C4-2B (cell line): ENCODE measurements around the gene BUD31.
"Not testable (repeated sequence)": the region's sequence is repeated elsewhere in the genome, so short reads cannot be mapped to it uniquely, and the experiment has no call there.

Experiments used
- H3K27ac ChIP-seq: fragments of 450-650 bp; 2 replicates; pipeline ENCODE4 v1.5.1; 2017
- ZFX ChIP-seq: fragments of 450-650 bp; IDR thresholded peaks from 2 replicates; pipeline ENCODE4 v1.6.1; 2017
- TF ChIP-seq, protein P1 (sequence below): fragments of 450-650 bp; conservative IDR thresholded peaks from 2 replicates; pipeline ENCODE4 v1.5.1; 2017; ENCODE audit warnings: mild to moderate bottlenecking

The BUD31 gene

DNA sequence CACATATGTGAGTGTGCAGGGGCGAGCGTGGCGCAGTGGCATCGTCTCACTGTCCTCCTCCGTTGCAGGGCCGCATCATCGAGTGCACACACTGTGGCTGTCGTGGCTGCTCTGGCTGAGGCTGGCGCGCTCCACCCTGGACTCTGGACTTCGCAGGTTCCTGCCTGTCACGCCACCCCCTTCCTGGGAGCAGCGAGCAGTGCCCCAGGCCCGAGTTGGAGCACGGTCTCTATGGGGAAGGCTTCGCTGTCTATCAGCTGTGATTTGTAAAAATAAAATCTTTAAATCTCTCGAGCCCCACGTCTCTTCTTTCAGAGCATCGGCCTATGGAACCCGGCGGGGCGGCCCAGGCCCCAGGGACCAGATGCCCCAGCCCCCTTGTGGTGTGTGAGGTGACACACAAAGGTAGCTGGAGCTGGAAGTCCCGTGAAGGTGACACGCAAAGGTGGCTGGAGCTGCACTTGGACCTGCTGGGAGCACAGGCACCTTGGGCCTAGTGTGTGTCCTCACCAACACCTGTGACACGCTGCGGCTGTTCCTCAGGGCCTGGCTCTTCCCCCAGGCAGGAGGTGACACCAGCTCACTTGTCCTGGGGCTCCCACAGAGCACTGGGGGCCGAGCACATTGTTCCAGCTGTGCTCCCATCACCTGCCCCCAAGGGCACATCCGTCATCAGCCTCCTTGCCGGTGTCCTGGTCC is 10.7 kb downstream of the BUD31 start:
- TF ChIP-seq, protein P1, sequence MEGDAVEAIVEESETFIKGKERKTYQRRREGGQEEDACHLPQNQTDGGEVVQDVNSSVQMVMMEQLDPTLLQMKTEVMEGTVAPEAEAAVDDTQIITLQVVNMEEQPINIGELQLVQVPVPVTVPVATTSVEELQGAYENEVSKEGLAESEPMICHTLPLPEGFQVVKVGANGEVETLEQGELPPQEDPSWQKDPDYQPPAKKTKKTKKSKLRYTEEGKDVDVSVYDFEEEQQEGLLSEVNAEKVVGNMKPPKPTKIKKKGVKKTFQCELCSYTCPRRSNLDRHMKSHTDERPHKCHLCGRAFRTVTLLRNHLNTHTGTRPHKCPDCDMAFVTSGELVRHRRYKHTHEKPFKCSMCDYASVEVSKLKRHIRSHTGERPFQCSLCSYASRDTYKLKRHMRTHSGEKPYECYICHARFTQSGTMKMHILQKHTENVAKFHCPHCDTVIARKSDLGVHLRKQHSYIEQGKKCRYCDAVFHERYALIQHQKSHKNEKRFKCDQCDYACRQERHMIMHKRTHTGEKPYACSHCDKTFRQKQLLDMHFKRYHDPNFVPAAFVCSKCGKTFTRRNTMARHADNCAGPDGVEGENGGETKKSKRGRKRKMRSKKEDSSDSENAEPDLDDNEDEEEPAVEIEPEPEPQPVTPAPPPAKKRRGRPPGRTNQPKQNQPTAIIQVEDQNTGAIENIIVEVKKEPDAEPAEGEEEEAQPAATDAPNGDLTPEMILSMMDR, result no peak
- no peak for TF ChIP-seq ZFX
- no peak overlapping the region for H3K27ac ChIP-seq

DNA sequence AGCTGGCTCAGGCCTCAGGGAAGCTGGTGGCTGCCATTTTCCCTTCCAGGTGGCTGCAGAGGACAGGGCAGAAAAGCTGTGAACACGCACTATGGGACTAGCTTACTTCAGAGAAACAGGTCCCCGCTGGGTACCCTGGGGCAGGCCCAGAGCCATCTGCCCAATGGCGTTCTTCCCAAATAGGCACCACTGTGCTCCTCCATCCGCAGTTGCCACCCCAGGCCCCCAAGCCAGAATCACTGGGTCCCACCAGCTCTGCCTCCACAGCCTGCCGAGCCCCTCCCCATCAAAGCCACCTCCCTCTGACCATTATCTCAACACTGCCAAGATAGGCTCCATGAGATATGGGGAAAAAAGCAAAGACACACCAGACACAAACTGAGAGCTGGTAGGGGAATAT is 11.4 kb downstream of the BUD31 start:
- no peak for TF ChIP-seq ZFX
- TF ChIP-seq, protein P1, result no peak
- no peak overlapping the region for H3K27ac ChIP-seq

DNA sequence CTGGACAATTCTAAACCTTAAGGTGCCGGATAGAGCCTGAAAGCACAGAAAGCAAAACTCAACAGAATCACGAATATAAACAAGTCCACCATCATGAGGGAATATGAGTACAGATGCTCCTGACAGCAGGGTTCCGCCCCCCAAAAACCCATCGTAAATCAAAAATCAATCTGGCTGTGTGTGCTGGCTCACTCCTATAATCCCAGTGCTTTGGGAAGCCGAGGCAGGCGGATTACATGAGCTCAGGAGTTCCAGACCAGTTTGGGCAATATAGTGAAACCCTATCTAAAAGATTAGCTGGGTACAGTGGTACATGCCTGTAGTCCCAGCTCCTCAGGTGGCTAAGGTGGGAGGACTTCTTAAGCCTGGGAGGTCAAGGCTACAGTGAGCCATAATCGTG is 12.2 kb downstream of the BUD31 start:
- H3K27ac ChIP-seq, result no peak overlapping the region
- TF ChIP-seq ZFX, result no peak
- TF ChIP-seq, protein P1, result no peak

DNA sequence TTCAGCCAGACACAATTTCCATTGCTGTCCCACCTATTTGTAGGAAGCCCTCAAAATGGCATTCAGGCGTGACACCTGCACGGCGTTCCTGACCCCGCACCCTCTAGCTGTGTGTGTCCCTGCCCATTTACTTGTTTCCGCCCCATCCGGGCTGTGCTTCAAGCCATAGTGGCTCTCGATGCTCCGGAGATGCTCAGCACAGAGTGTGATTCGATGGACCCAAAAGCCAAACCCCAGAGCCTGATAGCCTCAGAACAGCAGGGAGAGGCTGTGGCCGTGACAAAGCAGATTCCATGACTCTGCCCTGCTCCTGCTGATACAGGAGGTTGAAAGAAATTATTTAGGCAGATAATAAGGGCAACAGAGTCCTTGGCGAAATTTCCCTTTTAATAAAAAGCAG is 13.4 kb downstream of the BUD31 start:
- H3K27ac ChIP-seq, result no peak overlapping the region
- TF ChIP-seq ZFX, result no peak

DNA sequence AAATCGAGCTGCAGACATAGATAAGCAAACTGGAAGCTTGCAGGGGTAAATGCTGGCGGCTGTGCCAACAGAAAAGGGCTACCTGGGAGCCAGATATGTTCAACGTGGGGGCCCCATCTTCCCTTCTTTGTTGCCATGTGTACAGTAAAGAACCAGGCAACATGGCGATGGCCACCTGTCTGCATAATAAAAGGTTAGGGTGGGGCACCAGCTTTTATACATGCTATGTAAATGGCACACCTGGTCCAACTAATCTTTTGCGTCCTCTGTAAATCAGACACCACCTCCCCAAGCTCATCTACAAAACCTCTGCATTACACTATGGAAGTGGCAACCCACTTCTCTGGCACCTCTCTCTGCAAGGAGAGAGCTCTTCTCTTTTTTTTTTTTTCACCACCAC is 13.9 kb downstream of the BUD31 start:
- H3K27ac ChIP-seq, result no peak overlapping the region
- no peak for TF ChIP-seq ZFX

DNA sequence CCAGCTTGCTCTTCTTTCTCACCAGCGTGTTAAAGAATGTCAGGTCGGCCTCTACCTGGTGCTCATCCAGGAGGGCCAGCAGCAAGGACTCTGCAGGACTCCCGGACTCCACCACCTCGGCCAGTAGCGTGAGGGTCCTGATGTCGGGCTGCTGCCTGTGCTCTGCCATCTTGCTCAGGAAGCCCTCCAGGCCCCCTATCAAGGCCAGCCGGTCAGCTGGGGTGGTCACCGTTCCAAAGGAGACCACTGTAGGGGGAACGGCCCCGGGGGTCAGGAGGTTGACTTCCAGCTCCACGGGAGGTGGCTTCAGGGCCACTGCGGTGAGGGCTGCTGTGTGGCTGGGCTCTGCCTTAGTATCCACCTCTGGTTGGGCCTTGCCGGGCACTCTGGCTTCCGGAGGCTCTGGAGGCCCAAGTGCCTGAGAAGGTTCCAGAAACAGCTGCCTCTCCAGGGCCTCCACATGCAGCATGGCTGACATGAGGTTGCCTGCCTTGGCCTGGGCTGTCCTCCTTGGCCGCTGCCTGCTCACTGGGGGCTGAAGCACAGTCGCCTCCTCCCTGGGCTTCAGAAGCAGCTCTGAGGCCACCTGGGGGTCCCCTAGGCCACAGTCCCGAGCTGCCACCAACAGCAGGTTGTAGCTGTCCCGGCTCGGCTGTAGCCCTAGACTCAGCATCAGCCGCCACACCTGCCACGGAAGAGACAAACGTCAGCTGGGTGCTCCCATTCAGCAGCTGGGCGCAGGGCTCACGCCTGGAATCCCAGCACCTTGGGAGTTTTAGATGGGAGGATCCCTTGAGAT is 16.4 kb downstream of the BUD31 start:
- TF ChIP-seq, protein P1, result no peak
- TF ChIP-seq ZFX, result no peak
- no peak overlapping the region for H3K27ac ChIP-seq

DNA sequence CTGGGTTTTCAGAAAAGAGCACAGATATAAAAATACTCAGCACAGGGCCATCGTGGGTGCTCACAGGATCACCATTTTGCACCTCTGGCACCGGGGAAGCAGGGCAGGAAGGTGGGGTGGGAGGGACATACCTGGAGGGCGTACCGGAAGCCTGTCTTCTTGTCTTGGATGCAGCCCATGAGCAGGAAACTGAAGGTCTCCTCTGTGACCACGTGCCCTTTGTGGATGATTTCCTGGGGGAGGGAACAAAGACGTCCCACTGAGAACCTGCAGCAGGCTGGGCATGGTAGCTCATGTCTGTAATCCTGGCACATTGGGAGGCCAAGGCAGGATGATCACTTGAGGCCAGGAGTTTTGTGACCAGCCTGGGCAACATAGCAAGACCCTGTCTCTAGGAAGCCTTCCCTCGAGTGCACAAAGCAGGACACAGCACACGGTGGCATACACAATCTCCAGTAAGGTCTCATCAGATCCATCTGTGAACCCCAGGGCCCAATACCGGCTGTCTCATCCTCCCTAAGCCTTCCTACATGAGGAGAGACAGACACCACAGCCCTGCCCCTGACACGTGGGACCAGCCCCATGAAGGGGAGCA is 20.3 kb downstream of the BUD31 start:
- TF ChIP-seq, protein P1, result no peak
- no peak for TF ChIP-seq ZFX
- H3K27ac ChIP-seq, result no peak overlapping the region

DNA sequence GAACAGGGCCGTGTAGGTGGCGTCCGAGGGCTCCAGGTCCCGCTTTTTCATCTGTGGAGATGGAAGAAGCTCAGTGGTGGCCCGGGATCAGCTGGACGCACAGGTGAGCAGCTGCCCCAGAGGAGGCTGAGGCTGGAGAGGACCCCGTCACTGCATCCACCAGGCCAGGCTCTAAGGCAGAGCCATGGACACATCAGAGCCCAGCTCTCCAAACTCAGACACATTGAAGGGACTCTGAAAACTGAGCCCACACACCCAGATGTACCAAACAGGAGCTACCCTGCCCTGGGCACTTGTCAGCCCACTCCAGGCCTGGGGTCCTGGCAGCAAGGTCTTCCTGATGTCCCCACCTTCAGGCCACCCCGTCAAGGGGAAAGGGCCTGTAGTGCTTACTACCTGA is 21.0 kb downstream of the BUD31 start:
- no peak overlapping the region for H3K27ac ChIP-seq
- TF ChIP-seq ZFX, result no peak
- TF ChIP-seq, protein P1, result no peak

DNA sequence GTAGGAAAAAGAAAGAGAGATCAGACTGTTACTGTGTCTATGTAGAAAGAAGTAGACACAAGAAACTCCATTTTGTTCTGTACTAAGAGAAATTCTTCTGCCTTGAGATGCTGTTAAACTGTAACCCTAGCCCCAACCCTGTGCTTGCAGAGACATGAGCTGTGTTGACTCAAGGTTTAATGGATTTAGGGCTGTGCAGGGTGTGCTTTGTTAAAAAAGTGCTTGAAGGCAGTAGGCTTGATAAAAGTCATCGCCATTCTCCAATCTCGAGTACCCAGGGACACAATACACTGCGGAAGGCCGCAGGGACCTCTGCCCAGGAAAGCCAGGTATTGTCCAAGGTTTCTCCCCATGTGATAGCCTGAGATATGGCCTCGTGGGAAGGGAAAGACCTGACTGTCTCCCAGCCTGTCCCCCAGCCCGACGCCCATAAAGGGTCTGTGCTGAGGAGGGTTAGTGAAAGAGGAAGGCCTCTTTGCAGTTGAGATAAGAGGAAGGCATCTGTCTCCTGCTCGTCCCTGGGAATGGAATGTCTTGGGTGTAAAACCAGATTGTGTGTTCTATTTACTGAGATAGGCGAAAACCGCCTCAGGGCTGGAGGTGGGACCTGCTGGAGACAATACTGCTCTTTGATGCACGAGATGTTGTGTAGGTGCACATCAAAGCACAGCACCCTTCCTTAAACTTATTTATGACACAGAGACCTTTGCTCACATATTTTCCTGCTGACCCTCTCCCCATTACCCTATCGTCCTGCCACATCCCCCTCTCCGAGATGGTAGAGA is 23.2 kb downstream of the BUD31 start:
- H3K27ac ChIP-seq, result not testable (repeated sequence)
